SK-N-SH treated with all-trans-retinoic acid at 6 μM for 48 hours (cell line): ENCODE measurements around the gene LUZP4.

Source experiments
- ARNTL ChIP-seq: fragments of 450-650 bp; formaldehyde crosslinking; IDR thresholded peaks from 2 replicates; pipeline ENCODE4 v1.5.0; 2020; ENCODE audit warnings: low read depth, mild to moderate bottlenecking, moderate library complexity, borderline replicate concordance
- BACH2 ChIP-seq: fragments of 250-450 bp; sonication (Bioruptor Pico); IDR thresholded peaks from 2 replicates; pipeline ENCODE4 v1.9.0; 2021; ENCODE audit warnings: mild to moderate bottlenecking, borderline replicate concordance
- ISL1 ChIP-seq: fragments of 250-450 bp; sonication (Bioruptor Pico); IDR thresholded peaks from 2 replicates; pipeline ENCODE4 v2.1.2; 2022; ENCODE audit warnings: mild to moderate bottlenecking, moderate library complexity
- TCF4 ChIP-seq: fragments of 250-450 bp; sonication (Bioruptor Pico); IDR thresholded peaks from 2 replicates; pipeline ENCODE4 v1.8.0; 2021; ENCODE audit warnings: mild to moderate bottlenecking, moderate library complexity, borderline replicate concordance
- ZC3H10 ChIP-seq: fragments of 250-450 bp; sonication (Bioruptor Pico); IDR thresholded peaks from 2 replicates; pipeline ENCODE4 v1.5.1; 2021; ENCODE audit warnings: mild to moderate bottlenecking, moderate library complexity
- ZFP30 ChIP-seq: fragments of 450-650 bp; formaldehyde crosslinking; IDR thresholded peaks from 2 replicates; pipeline ENCODE4 v1.5.0; 2022; ENCODE audit warnings: mild to moderate bottlenecking, moderate library complexity
- TF ChIP-seq, protein P1 (sequence below): fragments of 250-450 bp; sonication (Bioruptor Pico); IDR thresholded peaks from 2 replicates; pipeline ENCODE4 v1.8.0; 2020; ENCODE audit warnings: mild to moderate bottlenecking, moderate library complexity, borderline replicate concordance
- TF ChIP-seq, protein P2 (sequence below): fragments of 250-450 bp; sonication (Bioruptor Pico); IDR thresholded peaks from 2 replicates; pipeline ENCODE4 v1.8.0; 2021; ENCODE audit warnings: low read depth, mild to moderate bottlenecking, moderate library complexity, borderline replicate concordance
- TF ChIP-seq, protein P3 (sequence below): fragments of 250-450 bp; sonication (Bioruptor Pico); IDR thresholded peaks from 2 replicates; pipeline ENCODE4 v1.5.1; 2021; ENCODE audit warnings: mild to moderate bottlenecking, moderate library complexity
- TF ChIP-seq, protein P4 (sequence below): fragments of 250-450 bp; sonication (Bioruptor Pico); IDR thresholded peaks from 2 replicates; pipeline ENCODE4 v1.5.1; 2020; ENCODE audit warnings: low read depth, mild to moderate bottlenecking, moderate library complexity

DNA sequence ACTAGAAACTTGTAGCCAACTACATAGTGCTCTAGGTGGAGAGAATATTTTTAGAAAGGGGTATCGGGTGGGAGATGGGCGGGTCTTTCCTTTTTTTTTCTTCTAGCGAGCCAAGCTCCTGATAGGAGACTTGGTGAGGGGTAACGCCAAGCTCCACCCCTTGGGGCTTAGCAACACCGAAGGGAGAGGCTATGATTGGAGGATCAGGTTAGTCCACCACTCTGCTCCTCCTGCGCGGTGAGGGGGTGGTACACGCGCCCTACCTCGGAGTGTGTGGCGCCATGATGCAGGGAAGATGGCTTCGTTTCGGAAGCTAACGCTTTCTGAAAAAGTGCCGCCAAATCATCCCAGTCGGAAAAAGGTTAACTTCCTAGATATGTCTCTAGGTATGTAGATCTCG lies at the start of gene LUZP4:
- TF ChIP-seq, protein P1, sequence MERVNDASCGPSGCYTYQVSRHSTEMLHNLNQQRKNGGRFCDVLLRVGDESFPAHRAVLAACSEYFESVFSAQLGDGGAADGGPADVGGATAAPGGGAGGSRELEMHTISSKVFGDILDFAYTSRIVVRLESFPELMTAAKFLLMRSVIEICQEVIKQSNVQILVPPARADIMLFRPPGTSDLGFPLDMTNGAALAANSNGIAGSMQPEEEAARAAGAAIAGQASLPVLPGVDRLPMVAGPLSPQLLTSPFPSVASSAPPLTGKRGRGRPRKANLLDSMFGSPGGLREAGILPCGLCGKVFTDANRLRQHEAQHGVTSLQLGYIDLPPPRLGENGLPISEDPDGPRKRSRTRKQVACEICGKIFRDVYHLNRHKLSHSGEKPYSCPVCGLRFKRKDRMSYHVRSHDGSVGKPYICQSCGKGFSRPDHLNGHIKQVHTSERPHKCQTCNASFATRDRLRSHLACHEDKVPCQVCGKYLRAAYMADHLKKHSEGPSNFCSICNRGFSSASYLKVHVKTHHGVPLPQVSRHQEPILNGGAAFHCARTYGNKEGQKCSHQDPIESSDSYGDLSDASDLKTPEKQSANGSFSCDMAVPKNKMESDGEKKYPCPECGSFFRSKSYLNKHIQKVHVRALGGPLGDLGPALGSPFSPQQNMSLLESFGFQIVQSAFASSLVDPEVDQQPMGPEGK, result no peak
- TF ChIP-seq TCF4 (CRISPR knock-in tag) (no peak), ISL1 (CRISPR knock-in tag) (no peak), ZC3H10 (CRISPR knock-in tag) (no peak), ARNTL (CRISPR knock-in tag) (no peak), ZFP30 (CRISPR knock-in tag) (no peak), BACH2 (no peak)
- TF ChIP-seq, protein P2, sequence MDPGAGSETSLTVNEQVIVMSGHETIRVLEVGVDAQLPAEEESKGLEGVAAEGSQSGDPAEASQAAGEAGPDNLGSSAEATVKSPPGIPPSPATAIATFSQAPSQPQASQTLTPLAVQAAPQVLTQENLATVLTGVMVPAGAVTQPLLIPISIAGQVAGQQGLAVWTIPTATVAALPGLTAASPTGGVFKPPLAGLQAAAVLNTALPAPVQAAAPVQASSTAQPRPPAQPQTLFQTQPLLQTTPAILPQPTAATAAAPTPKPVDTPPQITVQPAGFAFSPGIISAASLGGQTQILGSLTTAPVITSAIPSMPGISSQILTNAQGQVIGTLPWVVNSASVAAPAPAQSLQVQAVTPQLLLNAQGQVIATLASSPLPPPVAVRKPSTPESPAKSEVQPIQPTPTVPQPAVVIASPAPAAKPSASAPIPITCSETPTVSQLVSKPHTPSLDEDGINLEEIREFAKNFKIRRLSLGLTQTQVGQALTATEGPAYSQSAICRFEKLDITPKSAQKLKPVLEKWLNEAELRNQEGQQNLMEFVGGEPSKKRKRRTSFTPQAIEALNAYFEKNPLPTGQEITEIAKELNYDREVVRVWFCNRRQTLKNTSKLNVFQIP (CRISPR knock-in tag), result no peak
- TF ChIP-seq, protein P3, sequence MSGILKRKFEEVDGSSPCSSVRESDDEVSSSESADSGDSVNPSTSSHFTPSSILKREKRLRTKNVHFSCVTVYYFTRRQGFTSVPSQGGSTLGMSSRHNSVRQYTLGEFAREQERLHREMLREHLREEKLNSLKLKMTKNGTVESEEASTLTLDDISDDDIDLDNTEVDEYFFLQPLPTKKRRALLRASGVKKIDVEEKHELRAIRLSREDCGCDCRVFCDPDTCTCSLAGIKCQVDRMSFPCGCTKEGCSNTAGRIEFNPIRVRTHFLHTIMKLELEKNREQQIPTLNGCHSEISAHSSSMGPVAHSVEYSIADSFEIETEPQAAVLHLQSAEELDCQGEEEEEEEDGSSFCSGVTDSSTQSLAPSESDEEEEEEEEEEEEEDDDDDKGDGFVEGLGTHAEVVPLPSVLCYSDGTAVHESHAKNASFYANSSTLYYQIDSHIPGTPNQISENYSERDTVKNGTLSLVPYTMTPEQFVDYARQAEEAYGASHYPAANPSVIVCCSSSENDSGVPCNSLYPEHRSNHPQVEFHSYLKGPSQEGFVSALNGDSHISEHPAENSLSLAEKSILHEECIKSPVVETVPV (CRISPR knock-in tag), result no peak
- TF ChIP-seq, protein P4, sequence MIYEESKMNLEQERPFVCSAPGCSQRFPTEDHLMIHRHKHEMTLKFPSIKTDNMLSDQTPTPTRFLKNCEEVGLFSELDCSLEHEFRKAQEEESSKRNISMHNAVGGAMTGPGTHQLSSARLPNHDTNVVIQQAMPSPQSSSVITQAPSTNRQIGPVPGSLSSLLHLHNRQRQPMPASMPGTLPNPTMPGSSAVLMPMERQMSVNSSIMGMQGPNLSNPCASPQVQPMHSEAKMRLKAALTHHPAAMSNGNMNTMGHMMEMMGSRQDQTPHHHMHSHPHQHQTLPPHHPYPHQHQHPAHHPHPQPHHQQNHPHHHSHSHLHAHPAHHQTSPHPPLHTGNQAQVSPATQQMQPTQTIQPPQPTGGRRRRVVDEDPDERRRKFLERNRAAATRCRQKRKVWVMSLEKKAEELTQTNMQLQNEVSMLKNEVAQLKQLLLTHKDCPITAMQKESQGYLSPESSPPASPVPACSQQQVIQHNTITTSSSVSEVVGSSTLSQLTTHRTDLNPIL (CRISPR knock-in tag), result no peak
